DND-41 (cell line): ENCODE data around the gene JAZF1.

Source experiments
- ATAC-seq: fragments of 200-7000 bp; cut with Tn5 transposase; 3 replicates; pipeline ENCODE4 v1.9.1; 2021; ENCODE audit warnings: low read depth; ENCODE audit not compliant: insufficient read depth
- DNase-seq: peaks from one replicate; pipeline ENCODE4 v3.0.0-alpha.2; 2020
- H2AFZ ChIP-seq: 2 replicates; pipeline ENCODE4 v1.6.0; 2012; ENCODE audit warnings: low read depth, low read length
- H3K27ac ChIP-seq: 2 replicates; pipeline ENCODE4 v1.5.1; 2012; ENCODE audit warnings: low read length, inconsistent platforms
- H3K27me3 ChIP-seq: fragments of 200-600 bp; sonication (generic); 2 replicates; pipeline ENCODE4 v1.6.0; 2012; ENCODE audit warnings: low read length, mild to moderate bottlenecking, inconsistent platforms; ENCODE audit not compliant: insufficient read depth, poor library complexity
- H3K36me3 ChIP-seq: 2 replicates; pipeline ENCODE4 v1.5.1; 2012; ENCODE audit warnings: low read length, inconsistent platforms; ENCODE audit not compliant: insufficient read depth
- H3K4me1 ChIP-seq: 2 replicates; pipeline ENCODE4 v1.5.1; 2012; ENCODE audit warnings: mild to moderate bottlenecking, low read length; ENCODE audit not compliant: insufficient read depth
- H3K4me2 ChIP-seq: 2 replicates; pipeline ENCODE4 v1.6.0; 2012; ENCODE audit warnings: mild to moderate bottlenecking, moderate library complexity, low read length, inconsistent platforms; ENCODE audit not compliant: insufficient read depth
- H3K4me3 ChIP-seq, 2 experiments: fragments of 200-600 bp in 1 of 2; shearing (Covaris generic) in 1 of 2; 2 replicates each; pipeline ENCODE4 v1.5.1; 2012 to 2016; ENCODE audit warnings: inconsistent platforms in 2 of 2, low read length in 2 of 2, mild to moderate bottlenecking in 2 of 2, low read depth in 1 of 2, moderate library complexity in 1 of 2
- H3K79me2 ChIP-seq: 2 replicates; pipeline ENCODE4 v1.6.0; 2012; ENCODE audit warnings: low read length, inconsistent platforms; ENCODE audit not compliant: insufficient read depth
- H3K9ac ChIP-seq: 2 replicates; pipeline ENCODE4 v1.6.0; 2012; ENCODE audit warnings: low read depth, mild to moderate bottlenecking, inconsistent platforms, low read length, moderate library complexity
- H3K9me3 ChIP-seq: 2 replicates; pipeline ENCODE4 v1.5.1; 2012; ENCODE audit warnings: low read length, moderate library complexity, mild to moderate bottlenecking, inconsistent platforms; ENCODE audit not compliant: insufficient read depth, severe bottlenecking
- H4K20me1 ChIP-seq: 2 replicates; pipeline ENCODE4 v1.6.0; 2012; ENCODE audit warnings: low read length; ENCODE audit not compliant: insufficient read depth
- CTCF ChIP-seq: IDR thresholded peaks from 2 replicates; pipeline ENCODE4 v1.5.1; 2012; ENCODE audit warnings: borderline replicate concordance, low read length, moderate library complexity, mild to moderate bottlenecking; ENCODE audit not compliant: poor library complexity, severe bottlenecking; ENCODE audit errors: extremely low read depth
- EZH2 ChIP-seq: IDR thresholded peaks from 3 replicates; pipeline ENCODE4 v1.6.1; 2012; ENCODE audit warnings: borderline replicate concordance, low read depth, mild to moderate bottlenecking, moderate library complexity, low read length, inconsistent platforms; ENCODE audit not compliant: severe bottlenecking

The JAZF1 gene

DNA sequence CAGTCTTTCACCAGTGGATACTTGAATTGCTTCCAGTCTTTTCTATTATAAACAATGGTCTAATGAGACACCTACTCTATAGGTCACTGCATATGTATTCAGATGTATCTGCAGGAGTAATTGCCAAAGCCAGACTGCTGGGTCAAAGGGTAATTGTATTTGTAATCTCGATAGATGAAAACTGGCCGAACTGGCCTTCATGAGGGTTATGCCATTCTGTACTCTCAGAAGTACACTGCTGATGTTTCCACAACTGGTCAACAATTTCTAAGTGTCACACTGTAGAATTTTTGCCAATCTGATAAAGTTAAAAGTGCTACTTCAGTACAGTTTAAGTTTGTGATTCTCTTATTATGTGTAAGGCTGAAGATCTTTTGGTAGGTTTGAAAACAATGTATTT, 64.6 kb downstream of the JAZF1 start:
- Histone ChIP-seq H3K4me3 (no peak overlapping the region), H3K79me2 (no peaks in the 10 kb centered on the region), H3K27ac (no peak overlapping the region), H3K9ac (no peak overlapping the region), H3K36me3 (no peaks in the 10 kb centered on the region), H3K27me3 (no peaks in the 10 kb centered on the region), H4K20me1 (no peaks in the 10 kb centered on the region), H2AFZ (no peak overlapping the region), H3K4me2 (no peak overlapping the region), H3K9me3 (no peaks in the 10 kb centered on the region), H3K4me1 (no peaks in the 10 kb centered on the region; the same call in 1 of the 2 replicates)
- no peak for ATAC-seq
- TF ChIP-seq CTCF (no peak), EZH2 (no peak)
- no peak for DNase-seq

DNA sequence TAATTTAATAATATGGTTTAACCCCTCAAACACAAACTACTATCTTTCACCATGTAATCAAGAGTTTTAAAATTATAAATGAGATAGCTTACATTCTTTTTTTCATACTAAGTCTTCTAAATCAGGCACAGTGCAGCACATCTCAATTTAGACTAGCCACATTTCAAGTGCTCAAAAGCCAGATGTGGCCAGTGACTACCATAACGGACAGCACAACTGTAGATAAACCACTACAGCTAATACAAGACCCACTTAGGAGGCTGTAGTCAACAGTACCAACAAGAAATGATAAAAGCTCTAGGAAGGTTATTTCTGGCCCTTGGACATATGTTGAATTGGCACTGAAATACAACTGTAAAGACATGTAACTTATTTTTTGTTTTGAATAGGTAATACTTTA, 65.3 kb downstream of the JAZF1 start:
- Histone ChIP-seq H4K20me1 (no peaks in the 10 kb centered on the region), H3K9me3 (no peaks in the 10 kb centered on the region), H3K27me3 (no peaks in the 10 kb centered on the region), H3K36me3 (no peaks in the 10 kb centered on the region), H3K4me2 (no peak overlapping the region), H3K79me2 (no peaks in the 10 kb centered on the region), H3K9ac (no peak overlapping the region), H2AFZ (no peak overlapping the region), H3K4me1 (no peaks in the 10 kb centered on the region), H3K27ac (no peak overlapping the region), H3K4me3 (no peak overlapping the region)
- TF ChIP-seq EZH2 (no peak), CTCF (no peak)
- DNase-seq (no peak), ATAC-seq (no peak)

DNA sequence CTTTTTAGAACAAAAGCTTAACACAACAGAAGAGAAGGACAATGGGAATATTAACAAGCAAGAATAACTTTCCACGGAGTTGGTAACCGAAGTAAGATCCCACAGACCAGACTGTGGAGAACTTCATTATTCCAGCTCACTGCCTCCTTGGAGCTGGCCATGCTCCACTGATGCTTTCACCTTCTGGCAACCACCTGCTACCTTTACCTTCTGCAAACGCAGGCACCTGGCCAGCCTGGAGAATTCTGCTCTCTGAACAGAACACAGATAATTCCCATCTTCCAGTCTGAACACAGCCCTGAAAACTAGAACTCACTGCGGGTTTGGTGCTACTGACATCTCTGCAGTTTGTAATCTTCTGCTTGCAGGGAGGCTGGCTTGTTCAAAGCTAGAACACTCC, 66.5 kb downstream of the JAZF1 start:
- no peaks in the 10 kb centered on the region for H3K27me3 ChIP-seq
- H3K36me3 ChIP-seq, result no peaks in the 10 kb centered on the region
- ATAC-seq (no peak), DNase-seq (no peak)
- H2AFZ ChIP-seq, result no peak overlapping the region
- TF ChIP-seq EZH2, result no peak
- TF ChIP-seq CTCF, result no peak
- no peak overlapping the region for H3K4me2 ChIP-seq
- H3K27ac ChIP-seq, result no peak overlapping the region
- no peak overlapping the region for H3K9ac ChIP-seq
- H3K4me1 ChIP-seq, result no peaks in the 10 kb centered on the region
- H3K79me2 ChIP-seq, result no peaks in the 10 kb centered on the region
- H4K20me1 ChIP-seq, result no peaks in the 10 kb centered on the region
- no peaks in the 10 kb centered on the region for H3K9me3 ChIP-seq
- H3K4me3 ChIP-seq, result no peak overlapping the region

DNA sequence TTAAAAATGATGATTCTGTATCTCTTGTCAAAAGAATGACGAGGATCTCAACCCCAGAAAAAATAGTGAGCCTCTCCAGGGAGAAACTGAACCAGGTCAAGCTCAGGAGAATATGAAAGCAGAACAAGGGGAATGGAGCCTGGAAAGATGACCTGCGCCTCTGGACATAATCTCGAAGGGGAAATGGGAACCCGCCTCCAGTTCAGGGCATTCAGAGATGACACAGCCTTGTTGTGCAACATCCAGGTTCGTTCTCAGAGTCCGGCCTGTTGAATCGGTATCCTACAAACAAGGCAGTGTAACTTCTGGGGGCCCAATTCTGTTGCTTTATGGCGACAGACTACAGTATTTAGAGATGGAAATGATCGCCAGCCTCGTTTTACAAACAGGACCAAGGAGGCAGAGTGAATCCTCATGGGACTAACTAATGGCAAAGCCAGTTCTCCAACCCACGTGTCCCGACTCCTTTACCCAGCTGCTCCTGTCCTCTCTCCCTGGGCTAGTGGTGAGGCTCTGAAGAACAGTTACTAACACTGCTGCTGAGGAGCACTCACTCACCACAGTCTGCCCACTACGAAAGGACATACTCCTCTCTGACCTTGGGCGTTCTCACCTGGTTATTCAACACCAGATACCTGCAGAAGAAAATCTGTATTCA, 67.6 kb downstream of the JAZF1 start:
- Histone ChIP-seq H3K9me3 (no peaks in the 10 kb centered on the region), H3K27me3 (no peaks in the 10 kb centered on the region), H3K36me3 (no peaks in the 10 kb centered on the region), H3K9ac (no peak overlapping the region), H2AFZ (no peak overlapping the region), H3K4me3 (no peak overlapping the region), H3K27ac (no peak overlapping the region), H3K79me2 (no peaks in the 10 kb centered on the region), H4K20me1 (0 out of 2 replicates have a peak, but pooled peaks cover 2% of the 10 kb centered on the region), H3K4me2 (no peak overlapping the region), H3K4me1 (no peaks in the 10 kb centered on the region)
- DNase-seq (no peak), ATAC-seq (no peak)
- TF ChIP-seq CTCF (no peak), EZH2 (no peak)
